HepG2 (cell line): ENCODE results near the gene ABCA8. TPM values are rescaled to one million over a fixed set of nuclear protein-coding genes. Genes with fewer than 3 reads are reported as not detected.

Source experiments
- ARNT ChIP-seq: fragments of 450-650 bp; IDR thresholded peaks from 2 replicates; pipeline ENCODE4 v1.6.1; 2017
- KAT7 ChIP-seq: IDR thresholded peaks from 2 replicates; pipeline ENCODE4 v1.6.1; 2018; ENCODE audit warnings: borderline replicate concordance, missing compliant biosample characterization
- MIER2 ChIP-seq: IDR thresholded peaks from 2 replicates; pipeline ENCODE4 v1.6.1; 2016; ENCODE audit warnings: missing biosample characterization, missing genetic modification reagents
- NR2F2 ChIP-seq: IDR thresholded peaks from 2 replicates; pipeline ENCODE4 v1.6.1; 2012; ENCODE audit warnings: low read depth, inconsistent platforms, borderline replicate concordance
- POGZ ChIP-seq: sonication (generic); formaldehyde crosslinking; IDR thresholded peaks from 2 replicates; pipeline ENCODE4 v1.4.0; 2020; ENCODE audit warnings: mild to moderate bottlenecking, missing genetic modification reagents
- RFX3 ChIP-seq: IDR thresholded peaks from 2 replicates; pipeline ENCODE4 v1.6.1; 2016; ENCODE audit warnings: missing biosample characterization, missing genetic modification reagents
- SKI ChIP-seq: fragments of 450-650 bp; IDR thresholded peaks from one replicate; pipeline ENCODE4 v1.6.1; 2018; ENCODE audit warnings: mild to moderate bottlenecking; ENCODE audit not compliant: partially characterized antibody
- SMAD9 ChIP-seq: sonication (generic); formaldehyde crosslinking; IDR thresholded peaks from 2 replicates; pipeline ENCODE4 v1.5.1; 2020; ENCODE audit warnings: mild to moderate bottlenecking, missing genetic modification reagents
- TEAD3 ChIP-seq: optimal IDR thresholded peaks from 2 replicates; pipeline ENCODE3; 2016; ENCODE audit warnings: borderline replicate concordance
- THYN1 ChIP-seq: sonication (generic); formaldehyde crosslinking; IDR thresholded peaks from 2 replicates; pipeline ENCODE4 v1.8.1; 2023; ENCODE audit warnings: low read depth, mild to moderate bottlenecking, moderate library complexity, missing genetic modification reagents, borderline replicate concordance
- TMF1 ChIP-seq: sonication (generic); formaldehyde crosslinking; IDR thresholded peaks from 2 replicates; pipeline ENCODE4 v1.8.1; 2022; ENCODE audit warnings: low read depth, missing genetic modification reagents
- ZMYM4 ChIP-seq: sonication (generic); formaldehyde crosslinking; IDR thresholded peaks from 2 replicates; pipeline ENCODE4 v1.8.1; 2023; ENCODE audit warnings: mild to moderate bottlenecking, missing genetic modification reagents
- ZNF761 ChIP-seq: sonication (generic); formaldehyde crosslinking; conservative IDR thresholded peaks from 2 replicates; pipeline ENCODE4 v1.4.0; 2020; ENCODE audit warnings: mild to moderate bottlenecking, missing genetic modification reagents
- ZNF850 ChIP-seq: sonication (generic); formaldehyde crosslinking; conservative IDR thresholded peaks from 2 replicates; pipeline ENCODE4 v1.9.0; 2021; ENCODE audit warnings: mild to moderate bottlenecking, missing genetic modification reagents
- polyA plus RNA-seq, 8 experiments: library from polyadenylated mRNA; depleted of rRNA in 3 of 8; stranded (reverse) in 7 of 8; unstranded in 1 of 8; fragments of >200 nt; fragmentation: Illumina TruSeq in 4 of 8; extraction: Trizol in 4 of 8; gene quantifications; 2 replicates each; pipeline versions ENCODE4 v1.2.1 to v1.2.3, GENCODE V29; 2011 to 2016; ENCODE audit warnings: low read depth in 4 of 8, missing spikeins in 1 of 8, mixed read lengths in 1 of 8; ENCODE audit not compliant: insufficient read depth in 1 of 8
- total RNA-seq, 5 experiments: library from RNA; depleted of rRNA; stranded (reverse); fragments of >200 nt; fragmentation: Illumina TruSeq; extraction: Trizol; gene quantifications; 2 replicates each; pipeline ENCODE4 v1.2.3, GENCODE V29; 2016; ENCODE audit warnings: low read depth in 1 of 5
- TF ChIP-seq, protein P1 (sequence below): sonication (generic); formaldehyde crosslinking; IDR thresholded peaks from 2 replicates; pipeline ENCODE4 v1.5.1; 2020; ENCODE audit warnings: mild to moderate bottlenecking, missing genetic modification reagents, borderline replicate concordance
- TF ChIP-seq, protein P2 (sequence below): sonication (generic); formaldehyde crosslinking; conservative IDR thresholded peaks from 2 replicates; pipeline ENCODE4 v1.4.0; 2020; ENCODE audit warnings: missing genetic modification reagents
- TF ChIP-seq, protein P3 (sequence below): sonication (generic); formaldehyde crosslinking; IDR thresholded peaks from 2 replicates; pipeline ENCODE4 v1.5.1; 2020; ENCODE audit warnings: mild to moderate bottlenecking, missing genetic modification reagents, moderate library complexity
- TF ChIP-seq, protein P4 (sequence below): sonication (generic); formaldehyde crosslinking; IDR thresholded peaks from 2 replicates; pipeline ENCODE4 v1.8.1; 2023; ENCODE audit warnings: mild to moderate bottlenecking, missing genetic modification reagents, borderline replicate concordance

Gene ABCA8
- total and polyA plus RNA-seq, 2 of the 13 experiments (the other 11 are each of a cell fraction or from before 2014, with no cell fraction given), result 0.05 to 0.18 TPM

DNA sequence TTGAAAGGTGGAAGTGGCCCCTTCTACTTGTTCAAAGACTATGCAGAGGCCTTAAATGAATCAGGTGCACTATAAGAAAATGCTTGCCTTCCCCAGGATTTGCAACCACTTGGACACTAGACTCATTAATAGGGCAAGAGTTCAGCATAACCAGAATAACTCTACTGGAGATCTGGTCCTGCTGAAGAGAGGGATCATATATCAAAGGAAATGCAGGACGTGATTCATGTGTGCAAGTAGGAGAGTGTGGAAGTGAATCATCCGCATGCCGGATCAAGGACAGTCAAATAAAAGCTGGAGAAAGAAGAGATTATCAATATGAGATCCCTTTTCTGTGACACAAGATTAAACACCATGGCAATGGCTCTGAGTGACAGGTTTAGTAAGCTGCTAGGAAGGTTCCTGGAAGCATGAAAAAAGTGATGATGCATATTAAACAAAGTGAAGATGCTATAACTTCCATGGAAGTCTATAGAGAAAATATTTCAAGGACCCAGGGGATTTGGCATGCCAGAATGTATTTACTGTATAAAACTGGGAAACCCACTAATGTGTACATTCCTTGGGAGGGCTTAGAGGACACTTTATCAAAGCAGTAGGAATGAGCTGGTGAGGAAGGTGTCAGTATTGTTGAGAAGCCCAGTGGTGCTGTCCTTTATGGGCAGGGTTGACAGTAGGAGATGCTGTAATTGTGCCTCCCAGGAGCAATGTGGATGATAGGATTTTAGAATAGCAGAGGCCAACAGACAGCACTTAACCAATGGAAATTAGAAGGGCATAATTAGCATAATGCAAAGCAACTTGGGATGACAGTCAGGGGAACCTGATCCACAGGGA, 133.1 kb downstream of the ABCA8 start (continued):
- TF ChIP-seq, protein P1, sequence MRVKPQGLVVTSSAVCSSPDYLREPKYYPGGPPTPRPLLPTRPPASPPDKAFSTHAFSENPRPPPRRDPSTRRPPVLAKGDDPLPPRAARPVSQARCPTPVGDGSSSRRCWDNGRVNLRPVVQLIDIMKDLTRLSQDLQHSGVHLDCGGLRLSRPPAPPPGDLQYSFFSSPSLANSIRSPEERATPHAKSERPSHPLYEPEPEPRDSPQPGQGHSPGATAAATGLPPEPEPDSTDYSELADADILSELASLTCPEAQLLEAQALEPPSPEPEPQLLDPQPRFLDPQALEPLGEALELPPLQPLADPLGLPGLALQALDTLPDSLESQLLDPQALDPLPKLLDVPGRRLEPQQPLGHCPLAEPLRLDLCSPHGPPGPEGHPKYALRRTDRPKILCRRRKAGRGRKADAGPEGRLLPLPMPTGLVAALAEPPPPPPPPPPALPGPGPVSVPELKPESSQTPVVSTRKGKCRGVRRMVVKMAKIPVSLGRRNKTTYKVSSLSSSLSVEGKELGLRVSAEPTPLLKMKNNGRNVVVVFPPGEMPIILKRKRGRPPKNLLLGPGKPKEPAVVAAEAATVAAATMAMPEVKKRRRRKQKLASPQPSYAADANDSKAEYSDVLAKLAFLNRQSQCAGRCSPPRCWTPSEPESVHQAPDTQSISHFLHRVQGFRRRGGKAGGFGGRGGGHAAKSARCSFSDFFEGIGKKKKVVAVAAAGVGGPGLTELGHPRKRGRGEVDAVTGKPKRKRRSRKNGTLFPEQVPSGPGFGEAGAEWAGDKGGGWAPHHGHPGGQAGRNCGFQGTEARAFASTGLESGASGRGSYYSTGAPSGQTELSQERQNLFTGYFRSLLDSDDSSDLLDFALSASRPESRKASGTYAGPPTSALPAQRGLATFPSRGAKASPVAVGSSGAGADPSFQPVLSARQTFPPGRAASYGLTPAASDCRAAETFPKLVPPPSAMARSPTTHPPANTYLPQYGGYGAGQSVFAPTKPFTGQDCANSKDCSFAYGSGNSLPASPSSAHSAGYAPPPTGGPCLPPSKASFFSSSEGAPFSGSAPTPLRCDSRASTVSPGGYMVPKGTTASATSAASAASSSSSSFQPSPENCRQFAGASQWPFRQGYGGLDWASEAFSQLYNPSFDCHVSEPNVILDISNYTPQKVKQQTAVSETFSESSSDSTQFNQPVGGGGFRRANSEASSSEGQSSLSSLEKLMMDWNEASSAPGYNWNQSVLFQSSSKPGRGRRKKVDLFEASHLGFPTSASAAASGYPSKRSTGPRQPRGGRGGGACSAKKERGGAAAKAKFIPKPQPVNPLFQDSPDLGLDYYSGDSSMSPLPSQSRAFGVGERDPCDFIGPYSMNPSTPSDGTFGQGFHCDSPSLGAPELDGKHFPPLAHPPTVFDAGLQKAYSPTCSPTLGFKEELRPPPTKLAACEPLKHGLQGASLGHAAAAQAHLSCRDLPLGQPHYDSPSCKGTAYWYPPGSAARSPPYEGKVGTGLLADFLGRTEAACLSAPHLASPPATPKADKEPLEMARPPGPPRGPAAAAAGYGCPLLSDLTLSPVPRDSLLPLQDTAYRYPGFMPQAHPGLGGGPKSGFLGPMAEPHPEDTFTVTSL (CRISPR knock-in tag), result peak; percentile 82; the same call in 1 of the 2 replicates
- peak; percentile 73; the same call in 1 of the 2 replicates for TF ChIP-seq MIER2
- TF ChIP-seq ZMYM4, result peak; percentile 26; the same call in 1 of the 2 replicates
- TF ChIP-seq ARNT, result no peak
- peak; percentile 39; the same call in 1 of the 2 replicates for TF ChIP-seq POGZ (CRISPR knock-in tag)
- TF ChIP-seq TEAD3 (CRISPR knock-in tag), result peak; percentile 83
- peak; percentile 15; the same call in 1 of the 2 replicates for TF ChIP-seq SMAD9 (CRISPR knock-in tag)
- no peak for TF ChIP-seq TMF1 (CRISPR knock-in tag)
- peak; percentile 43; the same call in 1 of the 2 replicates for TF ChIP-seq RFX3
- TF ChIP-seq, protein P2, sequence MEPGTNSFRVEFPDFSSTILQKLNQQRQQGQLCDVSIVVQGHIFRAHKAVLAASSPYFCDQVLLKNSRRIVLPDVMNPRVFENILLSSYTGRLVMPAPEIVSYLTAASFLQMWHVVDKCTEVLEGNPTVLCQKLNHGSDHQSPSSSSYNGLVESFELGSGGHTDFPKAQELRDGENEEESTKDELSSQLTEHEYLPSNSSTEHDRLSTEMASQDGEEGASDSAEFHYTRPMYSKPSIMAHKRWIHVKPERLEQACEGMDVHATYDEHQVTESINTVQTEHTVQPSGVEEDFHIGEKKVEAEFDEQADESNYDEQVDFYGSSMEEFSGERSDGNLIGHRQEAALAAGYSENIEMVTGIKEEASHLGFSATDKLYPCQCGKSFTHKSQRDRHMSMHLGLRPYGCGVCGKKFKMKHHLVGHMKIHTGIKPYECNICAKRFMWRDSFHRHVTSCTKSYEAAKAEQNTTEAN (CRISPR knock-in tag), result peak; percentile 81; the same call in 1 of the 2 replicates
- TF ChIP-seq, protein P3, sequence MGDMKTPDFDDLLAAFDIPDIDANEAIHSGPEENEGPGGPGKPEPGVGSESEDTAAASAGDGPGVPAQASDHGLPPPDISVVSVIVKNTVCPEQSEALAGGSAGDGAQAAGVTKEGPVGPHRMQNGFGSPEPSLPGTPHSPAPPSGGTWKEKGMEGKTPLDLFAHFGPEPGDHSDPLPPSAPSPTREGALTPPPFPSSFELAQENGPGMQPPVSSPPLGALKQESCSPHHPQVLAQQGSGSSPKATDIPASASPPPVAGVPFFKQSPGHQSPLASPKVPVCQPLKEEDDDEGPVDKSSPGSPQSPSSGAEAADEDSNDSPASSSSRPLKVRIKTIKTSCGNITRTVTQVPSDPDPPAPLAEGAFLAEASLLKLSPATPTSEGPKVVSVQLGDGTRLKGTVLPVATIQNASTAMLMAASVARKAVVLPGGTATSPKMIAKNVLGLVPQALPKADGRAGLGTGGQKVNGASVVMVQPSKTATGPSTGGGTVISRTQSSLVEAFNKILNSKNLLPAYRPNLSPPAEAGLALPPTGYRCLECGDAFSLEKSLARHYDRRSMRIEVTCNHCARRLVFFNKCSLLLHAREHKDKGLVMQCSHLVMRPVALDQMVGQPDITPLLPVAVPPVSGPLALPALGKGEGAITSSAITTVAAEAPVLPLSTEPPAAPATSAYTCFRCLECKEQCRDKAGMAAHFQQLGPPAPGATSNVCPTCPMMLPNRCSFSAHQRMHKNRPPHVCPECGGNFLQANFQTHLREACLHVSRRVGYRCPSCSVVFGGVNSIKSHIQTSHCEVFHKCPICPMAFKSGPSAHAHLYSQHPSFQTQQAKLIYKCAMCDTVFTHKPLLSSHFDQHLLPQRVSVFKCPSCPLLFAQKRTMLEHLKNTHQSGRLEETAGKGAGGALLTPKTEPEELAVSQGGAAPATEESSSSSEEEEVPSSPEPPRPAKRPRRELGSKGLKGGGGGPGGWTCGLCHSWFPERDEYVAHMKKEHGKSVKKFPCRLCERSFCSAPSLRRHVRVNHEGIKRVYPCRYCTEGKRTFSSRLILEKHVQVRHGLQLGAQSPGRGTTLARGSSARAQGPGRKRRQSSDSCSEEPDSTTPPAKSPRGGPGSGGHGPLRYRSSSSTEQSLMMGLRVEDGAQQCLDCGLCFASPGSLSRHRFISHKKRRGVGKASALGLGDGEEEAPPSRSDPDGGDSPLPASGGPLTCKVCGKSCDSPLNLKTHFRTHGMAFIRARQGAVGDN (CRISPR knock-in tag), result no peak
- TF ChIP-seq, protein P4, sequence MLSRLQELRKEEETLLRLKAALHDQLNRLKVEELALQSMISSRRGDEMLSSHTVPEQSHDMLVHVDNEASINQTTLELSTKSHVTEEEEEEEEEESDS (CRISPR knock-in tag), result no peak
- no peak for TF ChIP-seq KAT7 (CRISPR knock-in tag)
- TF ChIP-seq NR2F2, result peak; percentile 71; the same call in 1 of the 2 replicates
- 0 out of 2 replicates have a peak, but pooled peaks have one; percentile 29 for TF ChIP-seq ZNF761 (CRISPR knock-in tag)
- no peak for TF ChIP-seq ZNF850 (CRISPR knock-in tag)
- peak; percentile 50 for TF ChIP-seq SKI
- no peak for TF ChIP-seq THYN1
